OCI-LY3 (cell line): Measurements from ENCODE around the gene AADACL3.

Experiments used
- H2AFZ ChIP-seq: fragments of 200-600, 300-600 bp; shearing (Covaris generic); 2 replicates; pipeline ENCODE4 v1.6.0; 2014; ENCODE audit warnings: antibody characterized with exemption, low read depth, low read length
- H3K27ac ChIP-seq: fragments of 200-600, 300-600 bp; sonication (generic); 2 replicates; pipeline ENCODE4 v1.5.1; 2014; ENCODE audit warnings: mild to moderate bottlenecking, low read length, moderate library complexity, mixed read lengths
- H3K27me3 ChIP-seq: fragments of 200-600, 300-600 bp; sonication (generic); 2 replicates; pipeline ENCODE4 v1.6.1; 2014; ENCODE audit warnings: low read depth, low read length, mixed read lengths
- H3K36me3 ChIP-seq: fragments of 200-600, 300-600 bp; sonication (generic); replicated peaks from 2 replicates; pipeline ENCODE3; 2014; ENCODE audit warnings: low read depth, low read length, mixed read lengths
- H3K4me1 ChIP-seq: fragments of 300-600, 200-600 bp; sonication (generic); 2 replicates; pipeline ENCODE4 v1.6.1; 2014; ENCODE audit warnings: low read length, mixed read lengths
- H3K4me2 ChIP-seq: fragments of 200-600, 300-600 bp; sonication (generic); 2 replicates; pipeline ENCODE4 v1.6.1; 2014; ENCODE audit warnings: low read length, mixed read lengths
- H3K4me3 ChIP-seq: fragments of 300-600, 200-600 bp; sonication (generic); 2 replicates; pipeline ENCODE4 v1.5.1; 2014; ENCODE audit warnings: antibody characterized with exemption, mild to moderate bottlenecking, low read length, moderate library complexity
- H3K79me2 ChIP-seq: fragments of 300-600, 200-600 bp; shearing (Covaris generic); 2 replicates; pipeline ENCODE4 v1.6.1; 2014; ENCODE audit warnings: mild to moderate bottlenecking, low read length, mixed read lengths
- H3K9ac ChIP-seq: fragments of 300-600, 200-600 bp; shearing (Covaris generic); 2 replicates; pipeline ENCODE4 v1.6.0; 2014; ENCODE audit warnings: mild to moderate bottlenecking, low read length, moderate library complexity
- H3K9me3 ChIP-seq: fragments of 200-600, 300-600 bp; shearing (Covaris generic); 2 replicates; pipeline ENCODE4 v1.6.1; 2014; ENCODE audit warnings: low read length, mixed read lengths; ENCODE audit not compliant: insufficient read depth
- H4K20me1 ChIP-seq: fragments of 200-600, 300-600 bp; sonication (generic); 2 replicates; pipeline ENCODE4 v1.6.1; 2016; ENCODE audit warnings: low read length, mixed read lengths; ENCODE audit not compliant: insufficient read depth
- EZH2phosphoT487 ChIP-seq: fragments of 200-600 bp; shearing (Covaris generic); IDR thresholded peaks from 2 replicates; pipeline ENCODE4 v1.6.1; 2018; ENCODE audit warnings: antibody characterized with exemption, mixed run types, low read depth
- TF ChIP-seq, protein P1 (sequence below): fragments of 200-600, 300-600 bp; sonication (generic); IDR thresholded peaks from 2 replicates; pipeline ENCODE4 v1.5.1; 2014; ENCODE audit warnings: antibody characterized with exemption, low read length, low read depth

The AADACL3 gene

DNA sequence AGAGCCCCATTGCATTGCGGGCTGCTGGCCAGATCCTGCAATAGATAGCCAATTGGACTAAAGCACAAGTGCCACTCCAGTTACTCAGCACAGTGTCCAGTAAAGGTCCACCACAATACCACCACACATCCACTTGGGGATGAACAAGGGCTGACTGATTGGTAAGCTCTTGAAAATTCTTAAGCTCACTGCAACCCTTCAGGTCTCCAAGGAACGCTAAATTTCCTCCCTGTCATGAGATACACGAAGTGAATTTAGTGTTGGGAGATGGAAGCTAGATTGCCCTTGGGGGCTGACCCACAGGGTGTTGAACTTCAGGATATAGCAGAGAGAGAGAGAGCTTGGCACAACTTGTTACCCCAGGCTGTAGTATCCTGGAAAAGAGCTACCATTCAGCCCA, 9.8 kb upstream of the AADACL3 start:
- Histone ChIP-seq H3K9ac (no peak overlapping the region), H3K4me2 (no peak overlapping the region), H3K4me3 (no peak overlapping the region), H3K4me1 (no peaks in the 10 kb centered on the region), H4K20me1 (no peaks in the 10 kb centered on the region), H3K79me2 (no peaks in the 10 kb centered on the region), H2AFZ (no peak overlapping the region), H3K36me3 (no peaks in the 10 kb centered on the region), H3K27ac (no peak overlapping the region), H3K9me3 (no peaks in the 10 kb centered on the region), H3K27me3 (no peaks in the 10 kb centered on the region)
- TF ChIP-seq, protein P1, sequence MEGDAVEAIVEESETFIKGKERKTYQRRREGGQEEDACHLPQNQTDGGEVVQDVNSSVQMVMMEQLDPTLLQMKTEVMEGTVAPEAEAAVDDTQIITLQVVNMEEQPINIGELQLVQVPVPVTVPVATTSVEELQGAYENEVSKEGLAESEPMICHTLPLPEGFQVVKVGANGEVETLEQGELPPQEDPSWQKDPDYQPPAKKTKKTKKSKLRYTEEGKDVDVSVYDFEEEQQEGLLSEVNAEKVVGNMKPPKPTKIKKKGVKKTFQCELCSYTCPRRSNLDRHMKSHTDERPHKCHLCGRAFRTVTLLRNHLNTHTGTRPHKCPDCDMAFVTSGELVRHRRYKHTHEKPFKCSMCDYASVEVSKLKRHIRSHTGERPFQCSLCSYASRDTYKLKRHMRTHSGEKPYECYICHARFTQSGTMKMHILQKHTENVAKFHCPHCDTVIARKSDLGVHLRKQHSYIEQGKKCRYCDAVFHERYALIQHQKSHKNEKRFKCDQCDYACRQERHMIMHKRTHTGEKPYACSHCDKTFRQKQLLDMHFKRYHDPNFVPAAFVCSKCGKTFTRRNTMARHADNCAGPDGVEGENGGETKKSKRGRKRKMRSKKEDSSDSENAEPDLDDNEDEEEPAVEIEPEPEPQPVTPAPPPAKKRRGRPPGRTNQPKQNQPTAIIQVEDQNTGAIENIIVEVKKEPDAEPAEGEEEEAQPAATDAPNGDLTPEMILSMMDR, result no peak
- TF ChIP-seq EZH2phosphoT487, result no peak

DNA sequence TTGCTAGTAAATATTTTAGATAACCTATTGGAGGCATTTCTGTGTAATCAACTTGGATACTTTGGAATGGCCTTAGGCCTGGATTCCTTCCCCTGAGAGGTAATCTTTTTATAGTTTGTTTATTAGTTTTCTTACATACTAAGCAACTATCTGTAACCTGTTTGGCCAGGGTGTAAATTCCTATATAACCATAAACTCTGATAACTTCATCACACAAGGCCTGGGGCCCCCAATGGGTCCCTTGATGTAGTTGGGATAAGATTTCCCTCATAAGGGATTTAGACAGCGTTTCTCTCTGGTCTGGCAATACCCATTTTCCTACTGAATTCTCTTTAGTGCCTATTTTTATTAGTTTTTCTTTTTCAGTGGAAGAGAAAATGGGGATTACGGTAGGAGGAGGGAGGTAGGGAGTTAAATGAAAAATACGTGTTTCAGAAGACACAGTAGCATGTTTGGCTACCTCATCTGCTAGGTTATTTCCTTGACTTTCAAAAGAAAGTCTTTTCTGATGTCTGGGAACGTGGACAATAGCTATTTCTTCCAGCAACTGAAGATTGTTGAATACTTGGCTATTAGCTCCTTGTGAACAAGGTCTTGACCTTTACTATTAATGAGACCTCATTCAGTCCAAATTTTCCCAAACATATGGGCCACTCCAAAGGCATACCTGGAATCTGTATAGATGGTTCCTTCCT, 7.4 kb upstream of the AADACL3 start:
- Histone ChIP-seq H3K36me3 (no peaks in the 10 kb centered on the region), H3K4me1 (no peaks in the 10 kb centered on the region), H3K79me2 (no peaks in the 10 kb centered on the region), H3K9me3 (no peaks in the 10 kb centered on the region), H3K4me3 (no peak overlapping the region), H3K27ac (no peak overlapping the region), H3K9ac (no peak overlapping the region), H3K4me2 (no peak overlapping the region), H4K20me1 (no peaks in the 10 kb centered on the region), H2AFZ (no peak overlapping the region), H3K27me3 (no peaks in the 10 kb centered on the region)
- TF ChIP-seq EZH2phosphoT487, result no peak
- TF ChIP-seq, protein P1, result no peak

GRCh38 chr1:12709091-12709491, 6.8 kb upstream of the AADACL3 start:
- Histone ChIP-seq H3K36me3 (no peaks in the 10 kb centered on the region), H3K4me3 (no peak overlapping the region), H3K9me3 (no peaks in the 10 kb centered on the region), H3K4me1 (no peaks in the 10 kb centered on the region), H3K79me2 (no peaks in the 10 kb centered on the region), H3K27ac (no peak overlapping the region), H4K20me1 (no peaks in the 10 kb centered on the region), H2AFZ (no peak overlapping the region), H3K4me2 (no peak overlapping the region), H3K9ac (no peak overlapping the region), H3K27me3 (no peaks in the 10 kb centered on the region)
- no peak for TF ChIP-seq EZH2phosphoT487
- TF ChIP-seq, protein P1, result no peak

- Histone ChIP-seq H3K79me2 (no peaks in the 10 kb centered on the region), H3K4me3 (no peak overlapping the region), H2AFZ (no peak overlapping the region), H3K9me3 (no peaks in the 10 kb centered on the region), H3K4me1 (no peaks in the 10 kb centered on the region), H3K36me3 (no peaks in the 10 kb centered on the region), H3K4me2 (no peak overlapping the region), H3K9ac (no peak overlapping the region), H3K27me3 (no peaks in the 10 kb centered on the region), H3K27ac (no peak overlapping the region), H4K20me1 (no peaks in the 10 kb centered on the region)
- TF ChIP-seq, protein P1, result no peak
- TF ChIP-seq EZH2phosphoT487, result no peak
Observed at GRCh38 chr1:12709696-12710095, 6.2 kb upstream of the AADACL3 start.
